Stimulated activated naive B cell treated with anti-CD40 and anti-IgM and Interleukin-4, amounts not matched to agents 10 μg/mL and 1 μg/mL and 100 μg/mL, for 72 hours (primary cell): ENCODE results near the gene SNRNP40.

Experiments
- ATAC-seq, 2 donors: fragments of 150-1000 bp; cut with Tn5 transposase; replicated peaks; 2 replicates each; pipeline ENCODE4 v1.10.0; 2021; ENCODE audit warnings: moderate library complexity in 1 of 2
- DNase-seq: peaks from one replicate; pipeline ENCODE4 v3.0.0; 2021
- H3K27ac Mint-ChIP-seq: one replicate; pipeline ENCODE4 v1.8.0; 2022; ENCODE audit warnings: mild to moderate bottlenecking, mixed read lengths
- H3K27me3 Mint-ChIP-seq, 2 donors: one replicate each; pipeline ENCODE4 v1.8.0; 2022; ENCODE audit warnings: mixed read lengths in 2 of 2
- H3K36me3 Mint-ChIP-seq, 2 donors: one replicate each; pipeline ENCODE4 v1.8.0; 2022; ENCODE audit warnings: mixed read lengths in 2 of 2, mild to moderate bottlenecking in 1 of 2
- H3K4me1 Mint-ChIP-seq, 2 donors: one replicate each; pipeline ENCODE4 v1.8.0; 2022; ENCODE audit warnings: mixed read lengths in 2 of 2, mild to moderate bottlenecking in 1 of 2
- H3K4me3 Mint-ChIP-seq, 2 donors: one replicate each; pipeline ENCODE4 v1.8.0; 2022; ENCODE audit warnings: mild to moderate bottlenecking in 2 of 2, mixed read lengths in 2 of 2, moderate library complexity in 1 of 2
- H3K9me3 Mint-ChIP-seq, 2 donors: one replicate each; pipeline ENCODE4 v1.8.0; 2022; ENCODE audit warnings: mixed read lengths in 2 of 2, mild to moderate bottlenecking in 1 of 2

Gene SNRNP40

GRCh38 chr1:31296486-31297276 is at the start of gene SNRNP40, which contains the start of gene ZCCHC17:
Gene SNRNP40, minus strand, starts transcription at chr1:31296788. Its CDS starts 37 bp downstream, at chr1:31296751.
Gene ZCCHC17, plus strand, starts transcription at chr1:31297032. Its CDS starts 13,067 bp downstream, at chr1:31310099.
- Mint-ChIP-seq H3K27me3 (no peaks in the 10 kb centered on the region), H3K27ac (no peak within 1 kb of the TSS), H3K4me1 (peaks cover 17 to 19% of the 10 kb centered on the region in 2 donors), H3K9me3 (no peaks in the 10 kb centered on the region), H3K4me3 (no peak within 1 kb of the TSS), H3K36me3 (peaks cover 21 to 32% of the 10 kb centered on the region in 2 donors)
- ATAC-seq (peak; percentile 97 to 98), DNase-seq (peak; percentile 96)

- H3K27ac Mint-ChIP-seq, result no peak overlapping the region
These were observed 49.0 kb upstream of the SNRNP40 start for GRCh38 chr1:31345635-31346034.

GRCh38 chr1:31344503-31344902 is 47.9 kb upstream of the SNRNP40 start:
- Mint-ChIP-seq H3K36me3 (peaks cover 15 to 33% of the 10 kb centered on the region in 2 donors), H3K4me1 (peaks cover 4 to 10% of the 10 kb centered on the region in 2 donors), H3K27me3 (no peaks in the 10 kb centered on the region), H3K9me3 (no peaks in the 10 kb centered on the region), H3K27ac (no peak overlapping the region), H3K4me3 (no peak overlapping the region)
- ATAC-seq (no peak), DNase-seq (no peak)

More at GRCh38 chr1:31345635-31346034, 49.0 kb upstream of the SNRNP40 start:
- H3K27me3 Mint-ChIP-seq, result no peaks in the 10 kb centered on the region
- H3K9me3 Mint-ChIP-seq, result no peaks in the 10 kb centered on the region
- ATAC-seq (no peak), DNase-seq (no peak)
- peaks cover 4 to 10% of the 10 kb centered on the region in 2 donors for H3K4me1 Mint-ChIP-seq
- H3K36me3 Mint-ChIP-seq, result peaks cover 16 to 31% of the 10 kb centered on the region in 2 donors
- H3K4me3 Mint-ChIP-seq, result no peak overlapping the region

GRCh38 chr1:31336687-31337467 is 40.3 kb upstream of the SNRNP40 start:
- peaks cover 0 to 5% of the 10 kb centered on the region in 2 donors for H3K4me1 Mint-ChIP-seq
- H3K9me3 Mint-ChIP-seq, result no peaks in the 10 kb centered on the region
- H3K27me3 Mint-ChIP-seq, result no peaks in the 10 kb centered on the region
- ATAC-seq (no peak), DNase-seq (no peak)
- no peak overlapping the region for H3K27ac Mint-ChIP-seq
- no peak overlapping the region for H3K4me3 Mint-ChIP-seq
- peaks cover 13 to 18% of the 10 kb centered on the region in 2 donors for H3K36me3 Mint-ChIP-seq

- Mint-ChIP-seq H3K27me3 (no peaks in the 10 kb centered on the region), H3K36me3 (peaks cover 15 to 29% of the 10 kb centered on the region in 2 donors), H3K27ac (no peak overlapping the region), H3K4me1 (peaks cover 0 to 5% of the 10 kb centered on the region in 2 donors), H3K4me3 (no peak overlapping the region), H3K9me3 (no peaks in the 10 kb centered on the region)
- ATAC-seq (no peak), DNase-seq (no peak)
These were observed 38.4 kb upstream of the SNRNP40 start for GRCh38 chr1:31335007-31335406.

GRCh38 chr1:31327381-31327780 is 30.8 kb upstream of the SNRNP40 start:
- H3K27ac Mint-ChIP-seq, result no peak overlapping the region
- H3K27me3 Mint-ChIP-seq, result no peaks in the 10 kb centered on the region
- no peaks in the 10 kb centered on the region for H3K4me1 Mint-ChIP-seq
- H3K4me3 Mint-ChIP-seq, result no peak overlapping the region
- ATAC-seq (no peak), DNase-seq (no peak)
- peaks cover 12 to 20% of the 10 kb centered on the region in 2 donors for H3K36me3 Mint-ChIP-seq
- H3K9me3 Mint-ChIP-seq, result no peaks in the 10 kb centered on the region

GRCh38 chr1:31326461-31326860 is 29.9 kb upstream of the SNRNP40 start:
- no peaks in the 10 kb centered on the region for H3K4me1 Mint-ChIP-seq
- no peaks in the 10 kb centered on the region for H3K9me3 Mint-ChIP-seq
- ATAC-seq (peak; percentile 34 to 55), DNase-seq (no peak)
- H3K4me3 Mint-ChIP-seq, result no peak overlapping the region
- H3K36me3 Mint-ChIP-seq, result peaks cover 16 to 20% of the 10 kb centered on the region in 2 donors
- H3K27me3 Mint-ChIP-seq, result no peaks in the 10 kb centered on the region
- no peak overlapping the region for H3K27ac Mint-ChIP-seq

- H3K9me3 Mint-ChIP-seq, result peaks cover 0 to 1% of the 10 kb centered on the region in 2 donors
- no peak for ATAC-seq
These were observed 28.4 kb upstream of the SNRNP40 start for GRCh38 chr1:31324992-31325391.

GRCh38 chr1:31324093-31324492 is 27.5 kb upstream of the SNRNP40 start:
- Mint-ChIP-seq H3K4me1 (no peaks in the 10 kb centered on the region), H3K27ac (no peak overlapping the region), H3K9me3 (peaks cover 0 to 1% of the 10 kb centered on the region in 2 donors), H3K27me3 (no peaks in the 10 kb centered on the region), H3K36me3 (peaks cover 27 to 33% of the 10 kb centered on the region in 2 donors), H3K4me3 (no peak overlapping the region)
- ATAC-seq, result no peak
- DNase-seq, result no peak

More at GRCh38 chr1:31324992-31325391, 28.4 kb upstream of the SNRNP40 start:
- Mint-ChIP-seq H3K4me3 (no peak overlapping the region), H3K27ac (no peak overlapping the region), H3K4me1 (no peaks in the 10 kb centered on the region), H3K36me3 (peaks cover 25 to 27% of the 10 kb centered on the region in 2 donors), H3K27me3 (no peaks in the 10 kb centered on the region)
- DNase-seq, result no peak

- Mint-ChIP-seq H3K27me3 (no peaks in the 10 kb centered on the region), H3K27ac (no peak overlapping the region), H3K4me3 (no peak overlapping the region), H3K4me1 (no peaks in the 10 kb centered on the region), H3K36me3 (peaks cover 39 to 61% of the 10 kb centered on the region in 2 donors), H3K9me3 (peaks cover 0 to 1% of the 10 kb centered on the region in 2 donors)
- no peak for ATAC-seq
- DNase-seq, result no peak
These were observed 21.6 kb upstream of the SNRNP40 start for GRCh38 chr1:31318146-31318545.

- no peaks in the 10 kb centered on the region for H3K27me3 Mint-ChIP-seq
- H3K27ac Mint-ChIP-seq, result no peak overlapping the region
- H3K36me3 Mint-ChIP-seq, result peaks cover 35 to 62% of the 10 kb centered on the region in 2 donors
- H3K9me3 Mint-ChIP-seq, result no peaks in the 10 kb centered on the region
- no peak for DNase-seq
- H3K4me3 Mint-ChIP-seq, result no peak overlapping the region
- no peak for ATAC-seq
- no peaks in the 10 kb centered on the region for H3K4me1 Mint-ChIP-seq
These were observed 19.3 kb upstream of the SNRNP40 start for GRCh38 chr1:31315902-31316301.

- H3K9me3 Mint-ChIP-seq, result no peaks in the 10 kb centered on the region
- ATAC-seq (no peak), DNase-seq (no peak)
- no peak overlapping the region for H3K4me3 Mint-ChIP-seq
- peaks cover 0 to 9% of the 10 kb centered on the region in 2 donors for H3K4me1 Mint-ChIP-seq
- peaks cover 30 to 45% of the 10 kb centered on the region in 2 donors for H3K36me3 Mint-ChIP-seq
- H3K27ac Mint-ChIP-seq, result no peak overlapping the region
- no peaks in the 10 kb centered on the region for H3K27me3 Mint-ChIP-seq
These were observed 13.6 kb upstream of the SNRNP40 start for GRCh38 chr1:31310198-31310597.

- Mint-ChIP-seq H3K9me3 (no peaks in the 10 kb centered on the region), H3K4me3 (no peak overlapping the region), H3K27me3 (no peaks in the 10 kb centered on the region), H3K36me3 (peaks cover 19 to 31% of the 10 kb centered on the region in 2 donors), H3K27ac (peak overlapping the region; percentile 56), H3K4me1 (peaks cover 9 to 11% of the 10 kb centered on the region in 2 donors)
- ATAC-seq, result no peak
- no peak for DNase-seq
These were observed 11.4 kb upstream of the SNRNP40 start for GRCh38 chr1:31308036-31308435.

- ATAC-seq (no peak), DNase-seq (no peak)
- Mint-ChIP-seq H3K27ac (no peak overlapping the region), H3K4me1 (peaks cover 9 to 13% of the 10 kb centered on the region in 2 donors), H3K27me3 (no peaks in the 10 kb centered on the region), H3K4me3 (no peak overlapping the region), H3K9me3 (no peaks in the 10 kb centered on the region), H3K36me3 (peaks cover 14 to 29% of the 10 kb centered on the region in 2 donors)
These were observed 9.7 kb upstream of the SNRNP40 start for GRCh38 chr1:31306278-31306677.
